OCI-LY7 (cell line): ENCODE data around the gene GIPC1. TPM values are rescaled to one million over a fixed set of nuclear protein-coding genes. Genes with fewer than 3 reads are reported as not detected.

Source experiments
- BruUV-seq: library from RNA; stranded (reverse); fragments of 400-500 nt; replicated peaks from 2 replicates; lab custom pipeline; 2021; lab: Mats Ljungman, UMichigan
- CTCF ChIA-PET: fragments of 300-600 bp; sonication (Branson Sonifier 250); formaldehyde crosslinking; loops from one replicate; lab custom pipeline; 2022; ENCODE audit warnings: antibody characterized with exemption; ENCODE audit not compliant: unreplicated experiment; lab: Charles Lee
- POLR2A ChIA-PET: fragments of 300-600 bp; sonication (Branson Sonifier 250); formaldehyde crosslinking; loops from one replicate; lab custom pipeline; 2022; ENCODE audit warnings: antibody characterized with exemption; lab: Charles Lee
- DNase-seq: peaks from one replicate; pipeline ENCODE4 v3.0.0-alpha.2; 2015; ENCODE audit warnings: low spot score
- H2AFZ ChIP-seq: fragments of 200-600 bp; sonication (generic), shearing (Covaris generic); 2 replicates; pipeline ENCODE4 v1.6.1; 2014; ENCODE audit warnings: mild to moderate bottlenecking, antibody characterized with exemption, low read length, moderate library complexity
- H3K27ac ChIP-seq: fragments of 200-600 bp; sonication (generic); 2 replicates; pipeline ENCODE4 v1.5.1; 2014; ENCODE audit warnings: mixed run types, low read depth, mild to moderate bottlenecking, moderate library complexity, low read length, inconsistent platforms; ENCODE audit not compliant: poor library complexity, severe bottlenecking
- H3K36me3 ChIP-seq: fragments of 200-600 bp; sonication (generic); 2 replicates; pipeline ENCODE4 v1.6.1; 2014; ENCODE audit warnings: mild to moderate bottlenecking, antibody characterized with exemption, low read length, moderate library complexity, mixed read lengths; ENCODE audit not compliant: insufficient read depth
- H3K4me1 ChIP-seq: fragments of 200-600 bp; sonication (generic); 2 replicates; pipeline ENCODE4 v1.5.1; 2014; ENCODE audit warnings: mild to moderate bottlenecking, low read length; ENCODE audit not compliant: insufficient read depth, poor library complexity, severe bottlenecking
- H3K4me2 ChIP-seq: fragments of 200-600 bp; sonication (generic); 2 replicates; pipeline ENCODE4 v1.6.1; 2014; ENCODE audit warnings: mild to moderate bottlenecking, low read length
- H3K4me3 ChIP-seq: fragments of 200-600 bp; sonication (generic); 2 replicates; pipeline ENCODE4 v1.5.1; 2014; ENCODE audit warnings: mild to moderate bottlenecking, low read depth, low read length; ENCODE audit not compliant: poor library complexity, severe bottlenecking
- H3K79me2 ChIP-seq: fragments of 200-600 bp; sonication (generic); 2 replicates; pipeline ENCODE4 v1.6.1; 2016; ENCODE audit warnings: low read depth, mild to moderate bottlenecking, low read length, moderate library complexity, mixed read lengths; ENCODE audit not compliant: insufficient read depth
- H3K9me2 ChIP-seq: fragments of 200-600 bp; sonication (generic); 2 replicates; pipeline ENCODE4 v1.6.1; 2016; ENCODE audit warnings: mild to moderate bottlenecking, low read length, mixed read lengths; ENCODE audit not compliant: insufficient read depth
- H3K9me3 ChIP-seq: fragments of 200-600 bp; sonication (generic); 2 replicates; pipeline ENCODE4 v1.6.1; 2014; ENCODE audit warnings: mild to moderate bottlenecking, mixed run types, low read length, mixed read lengths
- H4K20me1 ChIP-seq: fragments of 200-600 bp; sonication (generic); 2 replicates; pipeline ENCODE4 v1.6.1; 2014; ENCODE audit warnings: mild to moderate bottlenecking, antibody characterized with exemption, low read length, moderate library complexity, mixed read lengths; ENCODE audit not compliant: insufficient read depth
- CTCF ChIP-seq: fragments of 200-600 bp; sonication (generic); conservative IDR thresholded peaks from 2 replicates; pipeline ENCODE4 v1.5.1; 2014; ENCODE audit warnings: mild to moderate bottlenecking, antibody characterized with exemption, low read length, moderate library complexity, mixed read lengths
- EZH2phosphoT487 ChIP-seq: fragments of 200-600 bp; sonication (generic); IDR thresholded peaks from 2 replicates; pipeline ENCODE4 v1.6.1; 2018; ENCODE audit warnings: low read depth, borderline replicate concordance, mild to moderate bottlenecking, mixed run types, antibody characterized with exemption, low read length, moderate library complexity, mixed read lengths
- intact Hi-C: fragments of 100-400 bp; cut with micrococcal nuclease; formaldehyde crosslinking; loops from one replicate; pipeline ENCODE4 v1.10.0; 2022; ENCODE audit not compliant: unreplicated experiment
- total RNA-seq, 2 experiments: library from RNA; depleted of rRNA in 1 of 2; stranded (reverse); fragments of >200 nt in 1 of 2; shearing (Covaris generic) in 1 of 2; gene quantifications; 2 replicates each; pipeline ENCODE4 v1.2.3, GENCODE V29; 2014 to 2022

Gene GIPC1
- total RNA-seq, 2 experiments from 2014 or later, result 18.5 to 38.3 TPM

- no peaks in the 10 kb centered on the region for H3K9me2 ChIP-seq
- H3K4me3 ChIP-seq, result no peak overlapping the region
- no peaks in the 10 kb centered on the region for H3K9me3 ChIP-seq
- ChIA-PET POLR2A (no interaction called here), CTCF (no interaction called here)
- H2AFZ ChIP-seq, result no peak overlapping the region
- intact Hi-C loops, result no loop called here
- no peak for DNase-seq
- TF ChIP-seq CTCF, result no peak
- TF ChIP-seq EZH2phosphoT487, result no peak
- H3K4me2 ChIP-seq, result no peak overlapping the region
- H4K20me1 ChIP-seq, result peaks cover 4% of the 10 kb centered on the region
- no TSS peak for BruUV-seq
- peaks cover 38% of the 10 kb centered on the region for H3K36me3 ChIP-seq
- no peak overlapping the region for H3K27ac ChIP-seq
- peaks cover 36% of the 10 kb centered on the region for H3K4me1 ChIP-seq
- peaks cover 16% of the 10 kb centered on the region for H3K79me2 ChIP-seq
Measured at GRCh38 chr19:14511229-14511593, 15.3 kb upstream of the GIPC1 start.

- H3K79me2 ChIP-seq, result peaks cover 9% of the 10 kb centered on the region; the same call in 1 of the 2 replicates
- DNase-seq, result no peak
- H3K9me3 ChIP-seq, result no peaks in the 10 kb centered on the region
- H3K4me2 ChIP-seq, result no peak overlapping the region
- no peaks in the 10 kb centered on the region; the same call in none of the 2 replicates for H4K20me1 ChIP-seq
- no peak overlapping the region for H2AFZ ChIP-seq
- no TSS peak for BruUV-seq
- H3K4me1 ChIP-seq, result peaks cover 34% of the 10 kb centered on the region
- H3K36me3 ChIP-seq, result peaks cover 31% of the 10 kb centered on the region
- TF ChIP-seq EZH2phosphoT487 (no peak), CTCF (no peak)
- H3K27ac ChIP-seq, result no peak overlapping the region
- CTCF ChIA-PET, result no interaction called here
- H3K9me2 ChIP-seq, result no peaks in the 10 kb centered on the region
- no peak overlapping the region for H3K4me3 ChIP-seq
- POLR2A ChIA-PET, result interaction anchor here (0.7 to 0.8 kb wide), 2 partner anchors 10 to 1842 kb away, joined by 3 read pairs; a partner anchor contains a TSS
- intact Hi-C loops, result no loop called here
Measured at GRCh38 chr19:14510311-14511228, 14.6 kb upstream of the GIPC1 start.
